Measurements from ENCODE around the gene MMP25.

MMP25 gene

DNA sequence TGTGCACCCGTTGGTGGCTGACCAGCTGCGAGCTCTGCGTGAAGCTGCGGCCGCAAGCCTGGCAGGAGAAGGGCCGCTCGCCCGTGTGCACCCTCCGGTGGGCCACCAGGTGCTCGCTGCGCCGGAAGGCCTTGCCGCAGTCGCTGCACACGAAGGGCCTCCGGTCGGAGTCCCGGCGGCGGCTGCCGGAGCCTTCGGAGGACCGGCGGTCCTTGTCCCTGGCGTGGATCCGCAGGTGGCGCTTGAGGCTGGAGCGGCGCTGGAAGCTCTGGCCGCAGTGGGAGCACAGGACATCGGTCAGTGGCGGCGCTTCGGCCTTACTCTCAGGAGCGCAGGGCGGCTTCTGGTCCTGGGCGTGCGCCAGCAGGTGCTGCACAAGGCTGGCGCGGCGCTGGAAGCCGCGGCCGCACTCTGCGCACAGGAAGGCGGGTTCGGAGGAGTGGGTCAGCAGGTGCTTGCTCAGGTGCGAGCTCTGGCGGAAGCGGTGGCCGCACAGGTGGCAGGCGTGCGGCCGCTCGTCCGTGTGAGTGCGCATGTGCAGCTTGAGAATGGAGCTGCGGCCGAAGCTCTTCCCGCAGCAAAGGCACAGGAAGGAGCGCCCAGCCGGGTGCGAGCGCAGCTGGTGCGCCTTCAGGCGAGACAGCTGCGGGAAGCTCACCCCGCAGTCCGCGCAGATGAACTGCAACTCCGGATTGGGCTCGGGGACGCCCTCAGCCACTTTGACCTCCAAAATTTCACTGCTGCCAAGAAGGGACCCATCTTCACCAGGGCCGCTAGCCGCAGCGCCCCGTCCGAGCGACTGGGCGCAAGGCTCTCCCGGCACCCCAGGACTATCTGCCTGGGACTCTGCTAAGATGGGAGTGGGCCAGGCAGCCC is 43.6 kb downstream of the MMP25 start:
- FAIRE-seq: no peak
- no peak for DNase-seq (ENCODE audit: insufficient read length, low spot score)

DNA sequence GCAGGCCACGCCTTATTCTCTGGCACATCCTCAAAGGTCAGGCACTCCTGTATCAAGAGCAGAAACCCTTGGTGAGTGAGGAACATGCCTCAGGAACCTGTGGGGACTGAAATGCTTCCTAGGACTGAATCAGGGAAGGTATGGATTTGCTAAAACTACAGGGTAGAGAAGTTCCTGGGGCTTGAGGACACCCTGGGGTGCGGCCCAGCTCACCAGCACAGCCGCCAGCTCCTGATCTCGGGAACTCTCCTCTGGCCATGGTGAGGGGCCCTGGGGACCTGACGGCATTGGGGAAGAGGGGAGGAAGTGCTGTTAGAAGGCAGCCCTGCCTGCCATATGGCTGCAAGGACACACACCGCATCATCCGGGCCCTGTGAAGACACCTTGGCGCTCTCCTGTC is 45.2 kb downstream of the MMP25 start:
- DNase-seq (ENCODE audit: insufficient read length, low spot score) (no peak), FAIRE-seq (no peak)

DNA sequence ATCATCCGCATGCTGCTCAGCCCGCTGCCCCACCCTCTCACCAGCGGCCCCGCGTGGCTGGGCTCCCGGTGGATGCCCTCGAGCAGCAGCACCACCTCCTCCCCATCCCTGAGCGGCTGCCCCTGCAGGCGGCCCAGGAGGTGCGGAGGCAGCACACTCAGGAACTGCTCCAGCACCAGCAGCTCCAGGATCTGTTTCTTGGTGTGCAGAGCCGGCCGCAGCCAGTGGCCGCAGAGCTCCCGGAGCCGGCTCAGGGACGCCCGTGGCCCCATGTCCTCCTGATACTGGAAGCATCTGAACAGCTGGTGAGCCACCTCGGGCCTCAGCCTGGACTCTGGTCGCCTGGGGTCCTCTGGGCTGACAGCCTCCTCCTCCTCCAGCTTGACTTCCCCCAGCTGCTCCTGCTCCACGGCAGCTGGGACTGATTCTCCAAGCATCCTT is 46.2 kb downstream of the MMP25 start:
- no peak for DNase-seq (ENCODE audit: insufficient read length, low spot score)

DNA sequence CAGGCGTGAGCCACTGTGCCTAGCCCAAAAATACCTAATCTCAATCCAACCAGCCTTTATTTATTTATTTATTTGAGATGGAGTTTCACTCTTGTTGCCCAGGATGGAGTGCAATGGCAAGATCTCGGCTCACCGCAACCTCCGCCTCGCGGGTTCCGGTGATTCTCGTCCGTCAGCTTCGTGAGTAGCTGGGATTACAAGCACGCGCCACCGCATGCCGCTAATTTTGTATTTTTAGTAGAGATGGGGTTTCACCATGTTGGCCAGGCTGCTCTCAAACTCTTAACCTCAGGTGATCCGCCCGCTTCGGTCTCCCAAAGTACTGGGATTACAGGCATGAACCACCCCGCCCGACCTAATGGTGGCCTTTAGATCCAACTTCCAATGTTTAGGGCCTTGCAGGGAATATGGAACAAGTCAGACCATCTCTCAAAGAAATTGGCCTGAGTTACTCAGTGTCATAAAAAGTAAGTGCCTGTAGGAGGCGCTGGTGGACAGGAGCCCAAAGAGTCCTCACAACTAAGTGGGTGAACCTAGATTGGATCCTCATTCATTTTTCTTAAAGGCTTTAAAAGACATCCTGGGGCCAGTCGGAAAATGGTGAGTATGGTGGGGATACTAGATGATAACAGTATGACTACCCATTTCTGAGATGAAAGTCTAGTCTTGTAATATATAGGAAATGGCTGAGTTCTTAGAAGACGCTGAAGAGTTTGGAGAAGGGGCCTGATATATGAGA is 48.1 kb downstream of the MMP25 start:
- FAIRE-seq (no peak), DNase-seq (ENCODE audit: insufficient read length, low spot score) (peak; percentile 49)

More for the DNA sequence above, 46.2 kb downstream of the MMP25 start:
- FAIRE-seq: no peak

DNA sequence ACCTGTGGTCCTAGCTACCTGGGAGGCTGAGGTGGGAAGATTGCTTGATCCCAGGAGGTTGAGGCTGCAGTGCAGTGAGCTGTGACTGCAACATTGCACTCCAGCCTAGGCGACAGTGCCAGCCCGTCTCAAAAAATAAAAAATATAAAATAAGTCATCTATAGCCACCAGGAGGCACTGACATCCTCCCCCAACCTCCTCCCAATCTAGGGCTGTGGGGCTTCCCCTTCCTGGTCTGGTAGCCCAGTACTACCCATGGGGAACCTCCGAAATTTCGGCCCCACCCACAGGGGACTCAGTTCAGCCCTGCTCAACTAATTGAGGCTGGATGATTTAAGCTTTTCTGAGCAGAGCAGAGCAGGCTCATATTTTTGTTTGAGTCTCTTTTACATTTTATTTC is 49.5 kb downstream of the MMP25 start:
- no peak for DNase-seq (ENCODE audit: insufficient read length, low spot score)
- FAIRE-seq: no peak

DNA sequence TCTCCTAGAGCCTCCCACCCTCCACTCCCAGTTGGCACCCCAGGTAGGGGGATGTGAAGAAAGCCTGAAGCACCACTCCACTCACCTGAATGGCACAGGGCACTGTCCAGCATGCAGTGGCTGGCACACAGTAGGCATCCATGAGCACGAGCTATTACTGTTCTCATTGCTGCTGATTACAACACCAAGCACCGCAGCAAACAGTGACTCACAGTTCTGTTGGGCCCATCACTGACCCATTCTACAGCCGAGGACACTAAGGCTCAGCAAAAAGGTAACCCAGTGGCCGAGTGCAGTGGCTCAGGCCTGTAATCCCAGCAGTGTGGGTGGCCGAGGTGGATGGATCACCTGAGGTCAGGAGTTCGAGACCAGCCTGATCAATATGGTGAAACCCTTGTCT is 50.0 kb downstream of the MMP25 start:
- no peak for FAIRE-seq

DNA sequence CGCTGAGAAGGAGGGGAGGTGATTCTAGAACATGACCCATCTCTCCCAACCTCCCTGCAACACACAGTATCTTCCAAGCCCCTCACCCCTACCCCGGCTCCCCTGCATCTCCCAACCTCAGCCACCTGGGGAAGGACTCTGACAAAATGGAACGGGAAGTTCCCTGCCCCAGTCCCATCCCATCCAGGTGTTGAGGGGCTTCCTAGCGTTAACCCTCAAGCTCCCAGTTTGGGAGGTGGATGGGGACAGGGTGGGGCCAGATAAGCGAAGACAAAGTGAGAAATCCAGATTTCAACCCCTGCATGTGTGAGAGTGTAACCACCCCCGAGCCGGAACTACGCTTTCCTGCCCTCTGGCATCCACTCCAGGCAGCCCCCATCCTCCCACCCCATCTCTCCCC is 50.9 kb downstream of the MMP25 start:
- FAIRE-seq: no peak

More for the DNA sequence above, 50.0 kb downstream of the MMP25 start:
- no peak for DNase-seq (ENCODE audit: insufficient read length, low spot score)

DNA sequence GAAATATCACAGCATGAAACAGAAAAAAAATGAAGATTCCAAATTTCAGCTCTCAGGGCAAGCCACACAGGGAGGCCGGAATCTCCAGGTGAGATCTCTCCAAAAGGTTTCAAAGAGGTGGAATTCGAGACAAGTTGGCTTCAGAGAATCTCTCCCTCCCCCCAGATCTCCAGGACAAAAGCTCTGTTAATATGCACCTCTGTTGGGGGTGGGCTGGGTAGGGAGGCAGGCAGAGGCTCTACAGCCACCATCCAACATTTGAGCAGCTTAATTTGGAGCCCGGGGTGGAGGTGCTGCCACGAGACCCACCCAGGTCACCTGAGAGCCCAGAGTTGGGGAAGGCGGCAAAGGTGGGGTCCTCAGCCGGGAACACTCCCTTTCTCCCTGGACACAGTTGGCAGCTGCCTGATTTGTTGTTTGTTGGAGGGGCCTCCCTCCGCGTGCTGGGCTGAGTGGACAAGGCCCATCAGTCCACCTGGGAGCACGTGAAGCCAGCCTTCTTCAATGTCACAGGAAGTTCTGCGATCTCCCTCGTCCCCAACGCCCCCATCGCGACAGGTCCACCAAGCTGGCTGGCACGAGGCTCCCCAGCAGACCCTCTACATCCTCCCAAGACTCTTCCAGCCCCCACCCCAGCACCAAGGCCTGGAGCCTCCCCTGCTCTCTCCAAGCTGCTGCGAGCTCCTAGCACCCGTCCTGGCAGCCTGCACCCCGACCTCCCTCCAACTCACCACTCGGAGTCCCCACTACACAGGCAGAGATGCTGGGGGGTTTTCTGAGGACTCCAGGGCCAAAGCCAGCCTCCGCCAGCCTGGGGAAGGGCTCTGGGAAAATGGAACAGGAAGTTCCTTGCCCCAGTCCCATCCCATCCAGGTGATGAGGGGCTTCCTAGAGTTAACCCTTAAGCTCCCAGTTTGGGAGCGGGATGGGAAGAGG is 52.4 kb downstream of the MMP25 start, which contains the start of gene ZSCAN10:
ZSCAN10 (minus strand) TSS at position 836 of the 936 bp plus-strand sequence. CDS start 6,357 bp downstream, outside the sequence.
- no peak for DNase-seq (ENCODE audit: insufficient read length, low spot score)
- FAIRE-seq: no peak

More for the DNA sequence above, 50.9 kb downstream of the MMP25 start:
- no peak for DNase-seq (ENCODE audit: insufficient read length, low spot score)

DNA sequence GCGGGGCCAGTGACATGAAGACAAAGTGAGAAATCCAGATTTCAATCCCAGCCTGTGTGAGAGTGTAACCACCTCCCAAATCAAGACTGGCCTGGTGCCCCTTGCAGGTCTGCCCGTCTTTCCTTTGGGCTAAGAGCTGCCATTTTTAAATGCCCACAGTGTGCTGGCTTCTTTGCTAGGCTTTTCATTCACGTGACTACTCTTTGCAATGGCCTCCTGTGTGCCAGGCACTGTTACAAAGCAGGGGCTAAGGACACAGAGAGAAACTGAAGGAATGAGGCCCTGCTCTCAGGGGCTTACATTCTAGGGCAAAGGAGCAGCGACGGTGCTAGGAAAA is 53.0 kb downstream of the MMP25 start:
- FAIRE-seq (no peak), DNase-seq (ENCODE audit: insufficient read length, low spot score) (no peak)

DNA sequence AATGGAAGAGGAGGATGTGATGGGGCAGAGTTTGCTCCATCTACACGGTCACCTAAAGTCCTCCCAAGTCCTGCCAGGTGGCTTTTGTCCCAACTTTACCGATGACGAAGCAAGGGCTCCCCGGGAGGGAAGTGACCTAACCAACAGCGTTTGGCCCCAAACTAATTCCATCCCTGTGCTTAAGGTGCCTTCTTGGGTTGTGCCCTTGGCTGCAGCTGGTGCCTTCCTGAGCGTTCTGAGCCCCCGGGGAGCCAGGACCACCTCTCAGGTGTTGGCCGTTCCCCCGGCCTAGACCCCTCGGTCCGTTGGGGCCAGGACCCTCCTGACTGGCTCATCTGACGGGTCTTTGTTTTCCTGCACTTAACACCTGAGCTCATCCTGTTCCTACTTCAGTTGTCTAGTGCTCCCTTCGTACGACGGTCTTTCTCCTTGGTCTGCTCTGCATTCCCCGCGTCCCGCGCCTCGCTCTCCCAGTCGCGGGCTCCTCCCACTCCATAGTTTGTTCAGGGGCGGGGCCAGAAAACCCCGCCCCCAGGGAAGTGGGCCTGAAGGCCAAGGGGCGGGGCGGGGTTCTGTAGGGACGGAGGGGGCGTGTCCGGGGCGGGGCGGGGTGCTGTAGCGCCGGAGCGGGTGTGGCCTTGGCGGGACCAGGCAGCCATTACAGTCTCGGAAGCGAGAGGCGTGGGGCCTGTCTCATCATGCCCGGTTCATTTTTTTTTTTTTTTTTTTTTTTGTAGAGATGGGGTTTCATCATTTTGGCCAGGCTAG is 53.6 kb downstream of the MMP25 start:
- FAIRE-seq (peak; percentile 80), DNase-seq (ENCODE audit: insufficient read length, low spot score) (peak; percentile 88)

DNA sequence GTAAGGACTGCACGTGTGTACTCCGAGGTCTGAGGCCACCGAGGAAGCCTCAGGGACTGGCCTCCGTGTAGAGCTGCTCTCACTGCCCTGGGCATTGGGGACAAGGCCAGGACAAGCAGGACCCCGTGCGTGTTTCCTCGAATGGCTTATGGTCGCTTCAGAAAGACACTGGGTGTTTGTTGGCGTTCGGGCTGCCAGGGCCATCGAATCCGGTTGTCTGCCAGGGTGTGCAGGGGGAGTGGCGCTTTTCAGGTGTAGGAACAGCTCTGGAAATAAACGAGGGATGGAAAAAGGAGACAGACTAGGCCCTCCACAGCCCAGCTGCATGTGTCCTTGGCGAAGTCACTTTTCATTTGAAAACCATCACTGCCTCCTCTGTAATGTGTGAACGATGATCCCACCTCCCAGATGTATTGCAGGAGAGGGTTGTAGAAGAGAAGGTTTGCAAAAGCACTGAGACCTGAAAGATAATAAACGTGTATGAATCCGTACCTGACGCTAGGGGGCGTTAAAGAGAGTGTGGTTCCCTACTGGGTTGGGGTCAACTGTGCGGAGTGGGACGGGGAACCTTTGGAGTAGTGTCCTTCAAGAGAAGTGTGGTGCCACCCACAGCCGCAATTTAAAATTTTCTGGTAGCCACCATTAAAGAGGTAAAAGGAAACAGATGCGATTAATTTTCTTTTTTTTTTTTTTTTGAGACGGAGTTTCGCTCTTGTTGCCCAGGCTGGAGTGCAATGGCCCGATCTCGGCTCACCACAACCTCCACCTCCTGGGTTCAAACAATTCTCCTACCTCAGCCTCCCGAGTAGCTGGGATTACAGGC is 54.9 kb downstream of the MMP25 start:
- FAIRE-seq (no peak), DNase-seq (ENCODE audit: insufficient read length, low spot score) (peak; percentile 44)

DNA sequence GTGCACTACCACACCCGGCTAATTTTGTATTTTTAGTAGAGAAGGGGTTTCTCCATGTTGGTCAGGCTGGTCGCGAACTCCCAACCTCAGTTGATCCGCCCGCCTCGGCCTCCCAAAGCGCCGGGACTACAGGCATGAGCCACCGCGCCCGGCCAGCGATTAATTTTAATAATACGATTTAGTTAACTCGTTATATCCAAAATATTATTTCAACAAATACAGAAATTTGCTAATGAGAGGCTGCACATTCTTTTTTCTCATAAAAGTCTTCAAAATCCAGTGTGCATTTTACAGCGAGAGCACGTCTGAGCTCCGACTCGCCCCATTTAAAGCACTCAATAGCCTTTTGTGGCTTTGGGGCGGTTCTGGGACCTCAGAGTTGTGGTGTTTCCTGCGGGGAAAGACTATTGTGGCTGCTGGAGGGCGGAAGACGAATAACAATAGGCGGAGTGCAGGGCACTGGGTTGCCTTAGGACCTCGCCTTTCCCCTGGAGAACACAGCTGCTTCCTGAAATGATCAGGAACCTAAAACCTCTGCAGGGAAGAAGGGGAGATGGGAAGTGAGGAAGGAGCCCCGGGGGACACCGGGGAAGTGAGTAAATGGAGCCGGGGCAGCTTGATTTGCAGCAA is 55.6 kb downstream of the MMP25 start:
- no peak for DNase-seq (ENCODE audit: insufficient read length, low spot score)
- FAIRE-seq: no peak

DNA sequence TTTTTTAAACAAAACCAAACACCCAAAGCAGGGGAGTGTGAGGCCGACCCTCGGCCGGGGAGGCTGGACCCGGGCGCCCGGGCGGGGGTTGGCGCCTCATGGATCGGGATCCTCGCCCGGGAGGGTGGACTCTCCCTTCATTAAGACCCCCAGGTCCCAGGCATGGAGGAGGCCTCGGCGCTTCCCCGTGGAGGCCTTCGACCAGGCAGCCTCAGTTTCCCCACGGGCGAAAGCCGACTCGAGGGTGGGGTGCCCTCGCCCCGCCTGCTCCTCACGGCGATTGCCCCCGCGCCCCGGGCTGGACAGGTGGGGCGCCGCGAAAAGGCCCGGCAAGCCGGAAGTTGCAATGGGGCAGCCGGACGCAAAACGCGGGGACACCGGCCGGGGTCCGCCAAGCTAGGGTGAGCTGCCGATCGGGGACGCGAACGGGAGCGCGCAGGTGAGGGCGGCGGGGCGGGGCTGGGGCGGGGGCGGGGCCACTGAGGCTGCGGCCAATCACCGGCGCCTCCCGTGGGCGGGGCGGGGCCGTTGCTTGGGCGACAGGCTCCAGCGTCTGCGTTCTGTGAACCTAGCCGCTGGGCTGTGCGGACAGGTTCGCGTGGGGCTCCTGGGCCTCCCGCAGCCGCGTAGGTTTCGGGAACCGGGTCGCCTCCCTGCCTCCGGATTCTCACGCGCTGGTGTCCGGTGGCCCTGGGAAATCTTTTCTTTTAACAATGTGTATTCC is 60.0 kb downstream of the MMP25 start:
- peak; percentile 13 for FAIRE-seq
- peak; percentile 95 for DNase-seq (ENCODE audit: insufficient read length, low spot score)
